Head of caudate nucleus (tissue), 42 donors: ENCODE results near the gene GNB1.
A peak's percentile ranks its signal among the peaks of the same experiment; 100 is the strongest.

ENCODE experiments used
- DNase-seq, 42 donors: peaks; one replicate each; pipeline versions ENCODE4 v3.0.0 to v3.0.0-alpha.2; 2020 to 2021; ENCODE audit warnings: mixed read lengths in 7 of 42
- intact Hi-C: fragments of 100-400 bp; cut with DNase I; formaldehyde crosslinking; loops from one replicate; pipeline ENCODE4 v1.15.0; 2022

GNB1 gene

DNA sequence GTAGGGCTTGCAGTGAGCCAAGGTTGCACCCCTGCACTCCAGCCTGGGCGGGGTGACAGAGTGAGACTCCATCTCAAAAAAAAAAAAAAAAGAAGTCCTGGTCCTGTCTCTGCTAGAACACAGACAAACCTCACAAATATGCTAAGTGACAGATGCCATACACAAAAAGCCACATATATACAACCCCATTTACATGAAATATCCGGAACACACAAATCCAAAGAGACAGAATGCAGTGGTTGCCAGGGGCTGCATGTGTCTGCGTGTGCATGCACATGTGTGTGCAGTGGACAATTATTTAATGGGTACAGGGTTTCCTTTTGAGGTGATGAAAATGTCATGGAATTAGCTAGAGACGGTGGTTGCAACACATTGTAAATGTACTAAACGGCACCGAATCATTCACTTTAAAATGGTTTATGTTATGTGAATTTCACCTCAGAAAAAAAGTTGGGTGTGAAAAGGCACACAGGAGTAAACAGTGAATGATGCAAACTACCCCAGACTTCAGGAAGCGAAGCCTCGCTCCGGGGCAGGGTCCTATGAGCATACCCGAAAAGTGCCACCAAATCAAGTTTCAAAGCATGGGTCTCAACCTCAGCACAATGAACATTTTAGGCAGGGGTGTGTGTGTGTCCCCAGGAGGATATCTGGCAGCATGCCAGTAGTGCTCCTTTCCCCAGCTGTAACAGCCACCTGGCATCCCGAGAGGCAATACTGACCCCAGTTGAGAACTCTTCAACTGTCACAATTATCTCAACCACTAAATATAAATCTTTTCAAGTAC, 48.3 kb downstream of the GNB1 start:
- peak in 4 of 42 donors; percentile 23 to 33 (median 31) for DNase-seq
- intact Hi-C loops = no loop called here

DNA sequence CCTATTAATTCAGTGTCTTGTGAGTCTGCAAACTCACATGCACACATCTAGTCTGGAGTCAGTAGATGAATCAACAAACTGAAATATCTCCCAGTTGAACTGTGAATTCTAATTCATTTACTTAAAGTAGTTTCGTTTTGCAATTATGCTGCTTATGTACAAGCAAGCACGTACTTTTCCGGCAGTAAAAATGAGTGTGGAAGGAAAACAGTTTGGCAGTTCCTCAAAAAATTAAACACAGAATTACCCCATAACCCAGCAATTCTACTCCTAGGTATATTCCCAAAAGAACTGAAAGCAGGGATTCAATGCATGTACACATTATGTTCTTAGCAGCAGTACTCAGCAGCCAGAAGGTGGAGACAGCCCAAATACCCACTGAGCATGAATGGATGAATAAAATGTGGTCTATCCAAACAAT, 49.3 kb downstream of the GNB1 start:
- intact Hi-C loops = no loop called here
- peak in 3 of 42 donors; percentile 26 to 38 (median 33) for DNase-seq

- intact Hi-C loops = no loop called here
- peak in 2 of 42 donors; percentile 24 to 27 for DNase-seq
Observed at GRCh38 chr1:1839311-1839965, 51.4 kb downstream of the GNB1 start.

DNA sequence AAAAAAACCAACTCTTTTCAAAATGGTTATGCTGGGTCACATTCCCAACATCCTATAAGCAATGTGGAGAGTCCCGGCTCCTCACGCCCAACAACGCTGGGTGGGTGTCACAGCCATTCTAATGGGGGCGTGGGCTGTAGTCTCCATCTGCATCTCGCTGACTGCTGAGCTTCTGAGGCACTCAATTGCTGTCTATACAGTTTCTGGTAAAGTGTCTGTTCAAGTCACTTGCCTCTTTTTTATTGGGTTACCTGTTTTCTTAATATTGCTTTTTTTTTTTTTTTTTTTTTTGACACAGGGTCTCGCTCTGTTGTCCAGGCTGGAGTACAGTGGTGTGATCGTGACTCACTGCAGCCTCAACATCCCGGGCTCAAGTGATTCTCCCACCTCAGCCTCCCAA, 54.8 kb downstream of the GNB1 start:
- DNase-seq = no peak
- intact Hi-C loops = no loop called here

- DNase-seq = peak in 2 of 42 donors; percentile 13 to 18
- intact Hi-C loops = no loop called here
Observed at GRCh38 chr1:1835546-1835945, 55.3 kb downstream of the GNB1 start.

DNA sequence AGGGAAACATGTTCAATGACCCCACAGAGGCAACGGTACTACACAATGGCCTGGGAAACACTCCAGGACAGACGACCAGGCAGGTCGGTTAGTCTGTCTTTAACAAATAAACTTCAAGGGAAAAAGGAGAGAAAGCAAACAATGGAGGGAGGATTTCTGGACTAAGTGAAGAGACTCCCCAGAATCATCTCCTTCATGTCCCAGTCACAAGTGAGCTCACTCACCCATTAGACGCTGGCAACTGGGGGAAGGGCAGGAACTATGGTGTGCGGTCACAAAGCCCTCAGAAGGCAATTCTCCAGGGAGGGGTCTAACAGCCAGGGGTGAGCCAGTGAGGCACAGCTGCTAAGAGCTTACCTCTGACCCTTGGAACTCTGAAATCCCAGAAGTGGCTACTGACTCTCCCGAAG, 57.0 kb downstream of the GNB1 start:
- intact Hi-C loops = no loop called here
- peak in 11 of 42 donors; percentile 27 to 70 (median 44) for DNase-seq

- peak in 6 of 42 donors; percentile 22 to 36 (median 32) for DNase-seq
- intact Hi-C loops = no loop called here
Observed at GRCh38 chr1:1833456-1833855, 57.4 kb downstream of the GNB1 start.

GRCh38 chr1:1832820-1833219, 58.1 kb downstream of the GNB1 start:
- no peak for DNase-seq
- intact Hi-C loops = no loop called here

- intact Hi-C loops = no loop called here
- peak in 2 of 42 donors; percentile 23 to 37 for DNase-seq
Observed at GRCh38 chr1:1832166-1832565, 58.7 kb downstream of the GNB1 start.

- intact Hi-C loops = no loop called here
- DNase-seq = no peak
Observed at GRCh38 chr1:1827089-1827848, 63.6 kb downstream of the GNB1 start.

- intact Hi-C loops = no loop called here
- DNase-seq = no peak
Observed at GRCh38 chr1:1826356-1827088, 64.4 kb downstream of the GNB1 start.

DNA sequence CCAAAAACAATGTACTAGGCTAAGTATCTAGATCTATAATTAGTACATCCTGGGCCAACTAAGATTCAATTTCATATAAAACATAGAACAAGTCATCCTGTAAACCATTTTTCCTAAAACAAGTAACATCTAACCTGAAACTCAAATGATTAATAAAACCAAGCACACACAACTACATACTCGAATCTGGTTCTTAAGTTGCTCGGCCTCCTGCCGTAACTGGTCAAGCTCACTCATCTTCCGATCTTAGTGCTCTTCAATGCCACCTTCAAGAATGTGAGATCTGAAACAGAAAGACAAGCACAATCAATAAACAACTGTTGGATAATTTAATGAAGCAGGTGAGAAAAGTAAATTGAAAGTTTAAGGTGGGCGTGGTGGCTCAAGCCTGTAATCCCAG, 65.7 kb downstream of the GNB1 start:
- DNase-seq = no peak
- intact Hi-C loops = no loop called here

GRCh38 chr1:1819762-1820161, 71.1 kb downstream of the GNB1 start:
- no peak for DNase-seq
- intact Hi-C loops = no loop called here

DNA sequence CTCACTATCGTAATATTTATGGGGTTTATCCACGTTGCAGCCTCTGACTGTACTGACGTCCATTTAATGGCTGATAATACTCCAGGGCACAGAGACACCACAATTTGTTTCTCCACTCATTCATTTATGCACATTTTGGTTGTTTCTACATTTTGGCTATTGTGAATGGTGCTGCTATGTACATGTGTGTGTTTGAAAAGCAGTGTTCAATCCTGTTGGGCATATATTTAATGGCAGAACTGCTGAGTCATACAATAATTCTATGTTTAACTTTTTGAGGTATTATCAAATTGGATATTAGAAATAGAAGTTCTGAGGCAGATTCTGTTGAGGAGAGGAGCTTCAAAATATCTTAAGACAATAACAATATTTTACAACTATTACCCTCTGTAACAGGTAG, 73.7 kb downstream of the GNB1 start:
- intact Hi-C loops = no loop called here

GRCh38 chr1:1815606-1816281, 75.1 kb downstream of the GNB1 start:
- no peak for DNase-seq
- intact Hi-C loops = no loop called here

More for the DNA sequence above, 73.7 kb downstream of the GNB1 start:
- DNase-seq = no peak

DNA sequence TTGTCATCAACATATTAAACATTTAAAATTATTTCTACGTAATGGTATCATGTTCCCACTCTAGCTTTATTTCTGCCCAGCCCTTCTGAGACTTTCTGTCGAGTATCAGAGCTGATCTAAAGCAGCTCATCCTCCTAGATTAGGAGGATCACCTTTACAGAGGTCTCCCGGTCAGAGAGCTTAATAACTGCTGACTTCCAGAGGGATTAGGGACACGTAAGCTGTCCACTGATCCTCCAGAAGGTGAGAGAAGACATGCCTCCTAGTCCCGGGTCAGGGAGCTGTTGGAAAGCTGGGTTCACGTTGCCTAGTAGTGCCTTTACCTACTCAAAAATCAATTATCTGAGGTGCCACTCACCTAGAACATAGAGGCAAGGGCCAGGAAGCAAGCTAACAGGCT, 81.4 kb downstream of the GNB1 start:
- DNase-seq = no peak
- intact Hi-C loops = no loop called here

DNA sequence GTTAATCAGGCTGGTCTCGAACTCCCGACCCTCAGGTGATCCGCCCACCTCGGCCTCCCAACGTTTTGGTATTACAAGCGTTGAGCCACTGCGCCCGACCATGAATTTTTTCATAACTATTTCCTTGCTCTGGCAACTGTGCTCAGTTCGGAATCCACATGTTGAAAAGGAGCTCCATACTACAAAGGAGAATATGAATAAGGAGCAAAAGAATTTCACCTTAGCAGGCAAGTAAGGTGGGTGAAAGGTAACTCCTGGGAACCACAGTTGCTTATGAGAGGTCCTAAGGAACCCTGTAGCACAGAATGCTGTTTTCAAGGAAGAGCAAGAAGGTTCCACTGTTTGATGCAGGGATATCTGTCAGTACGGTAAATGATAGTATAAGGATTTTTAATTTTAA, 82.7 kb downstream of the GNB1 start:
- no peak for DNase-seq
- intact Hi-C loops = no loop called here

DNA sequence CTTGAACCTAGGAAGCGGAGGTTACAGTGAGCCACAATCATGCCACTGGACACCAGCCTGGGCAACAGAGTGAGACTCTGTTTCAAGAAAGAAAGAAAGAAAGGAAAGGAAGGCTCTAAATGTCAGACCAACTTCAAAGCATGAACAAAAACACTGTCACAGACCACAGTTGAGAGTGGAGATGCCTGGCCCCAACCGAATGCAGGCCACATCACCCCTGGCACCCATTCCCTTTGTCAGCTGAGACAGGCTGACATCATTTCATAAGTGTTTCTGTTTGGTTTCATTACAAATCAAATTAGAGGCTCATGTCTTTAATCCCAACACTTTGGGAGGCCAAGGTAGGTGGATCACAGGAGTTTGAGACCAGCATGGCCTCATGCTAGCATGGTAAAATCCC, 84.0 kb downstream of the GNB1 start:
- peak in 28 of 42 donors; percentile 29 to 82 (median 48) for DNase-seq
- intact Hi-C loops = no loop called here

DNA sequence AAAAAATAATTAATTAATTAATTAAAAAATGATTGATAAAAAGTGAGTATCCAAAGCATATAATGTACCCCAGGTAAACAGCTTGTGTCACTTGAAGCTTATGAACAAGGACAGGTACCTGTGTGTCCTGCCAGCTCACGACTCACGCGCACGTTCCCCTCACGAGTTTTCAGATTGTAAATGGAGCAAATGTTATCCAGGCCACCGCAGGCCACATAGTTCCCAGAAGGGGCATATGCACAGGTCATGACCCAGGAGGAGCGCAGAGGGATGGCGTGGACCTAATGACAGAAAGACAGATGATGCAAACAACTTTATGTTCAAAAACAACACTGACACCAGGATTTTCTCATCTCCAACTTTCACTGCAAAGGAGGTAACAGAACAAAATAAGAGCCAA, 86.6 kb downstream of the GNB1 start:
- DNase-seq = no peak
- intact Hi-C loops = no loop called here
